GM19452 (cell line): ENCODE data around the gene TTC39B.

ENCODE experiments used
- ATAC-seq: cut with Tn5 transposase; IDR thresholded peaks from one replicate; pipeline ENCODE4 v1.9.1; 2021; ENCODE audit not compliant: unreplicated experiment

TTC39B gene

GRCh38 chr9:15305470-15305869, 1.5 kb downstream of the TTC39B start:
- no peak for ATAC-seq

GRCh38 chr9:15304632-15305031, 2.4 kb downstream of the TTC39B start:
- no peak for ATAC-seq

- ATAC-seq, result no peak
Measured at GRCh38 chr9:15300218-15300617, 6.8 kb downstream of the TTC39B start.

- peak; percentile 79 for ATAC-seq
Measured at GRCh38 chr9:15299374-15299939, 7.6 kb downstream of the TTC39B start.

- ATAC-seq, result no peak
Measured at GRCh38 chr9:15298362-15298761, 8.7 kb downstream of the TTC39B start.

- ATAC-seq, result peak; percentile 29
Measured at GRCh38 chr9:15295761-15296405, 11.1 kb downstream of the TTC39B start.

- no peak for ATAC-seq
Measured at GRCh38 chr9:15294604-15295003, 12.4 kb downstream of the TTC39B start.

- no peak for ATAC-seq
Measured at GRCh38 chr9:15293804-15294316, 13.2 kb downstream of the TTC39B start.

GRCh38 chr9:15293084-15293483, 13.9 kb downstream of the TTC39B start:
- no peak for ATAC-seq

GRCh38 chr9:15289603-15290002, 17.4 kb downstream of the TTC39B start:
- ATAC-seq, result no peak

- ATAC-seq, result no peak
Measured at GRCh38 chr9:15287309-15287708, 19.7 kb downstream of the TTC39B start.

GRCh38 chr9:15286161-15286821, 20.7 kb downstream of the TTC39B start:
- no peak for ATAC-seq

- no peak for ATAC-seq
Measured at GRCh38 chr9:15282567-15283285, 24.3 kb downstream of the TTC39B start.

- no peak for ATAC-seq
Measured at GRCh38 chr9:15280647-15281046, 26.4 kb downstream of the TTC39B start.

GRCh38 chr9:15278839-15279238, 28.2 kb downstream of the TTC39B start:
- no peak for ATAC-seq

GRCh38 chr9:15278091-15278687, 28.8 kb downstream of the TTC39B start:
- no peak for ATAC-seq

- ATAC-seq, result no peak
Measured at GRCh38 chr9:15277400-15278090, 29.5 kb downstream of the TTC39B start.

- no peak for ATAC-seq
Measured at GRCh38 chr9:15276328-15276938, 30.6 kb downstream of the TTC39B start.

- ATAC-seq, result no peak
Measured at GRCh38 chr9:15274425-15274824, 32.6 kb downstream of the TTC39B start.

GRCh38 chr9:15272377-15272928, 34.6 kb downstream of the TTC39B start:
- ATAC-seq, result no peak
